Effector memory CD8-positive, alpha-beta T cell (primary cell): Measurements from ENCODE around the gene ATP2B2.

ENCODE experiments used
- ATAC-seq: fragments of 150-1000 bp; cut with Tn5 transposase; replicated peaks from 2 replicates; pipeline ENCODE4 v1.10.0; 2021; ENCODE audit warnings: mild to moderate bottlenecking, moderate library complexity
- DNase-seq, 3 experiments: peaks; one replicate each; pipeline ENCODE4 v3.0.0; 2021
- H3K27ac Mint-ChIP-seq, 2 donors: one replicate each; pipeline ENCODE4 v1.8.0; 2022; ENCODE audit warnings: mild to moderate bottlenecking in 2 of 2, mixed read lengths in 2 of 2, moderate library complexity in 2 of 2
- H3K27me3 Mint-ChIP-seq, 2 donors: one replicate each; pipeline ENCODE4 v1.8.0; 2022; ENCODE audit warnings: mixed read lengths in 2 of 2
- H3K36me3 Mint-ChIP-seq: one replicate; pipeline ENCODE4 v1.8.0; 2022; ENCODE audit warnings: mild to moderate bottlenecking, moderate library complexity, mixed read lengths; ENCODE audit not compliant: insufficient read depth
- H3K4me1 Mint-ChIP-seq, 2 donors: one replicate each; pipeline ENCODE4 v1.8.0; 2022; ENCODE audit warnings: low read depth in 2 of 2, mixed read lengths in 2 of 2
- H3K4me3 Mint-ChIP-seq, 2 donors: one replicate each; pipeline ENCODE4 v1.8.0; 2022; ENCODE audit warnings: mild to moderate bottlenecking in 2 of 2, mixed read lengths in 2 of 2, moderate library complexity in 2 of 2
- H3K9me3 Mint-ChIP-seq, 2 donors: one replicate each; pipeline ENCODE4 v1.8.0; 2022; ENCODE audit warnings: mixed read lengths in 2 of 2

The ATP2B2 gene

DNA sequence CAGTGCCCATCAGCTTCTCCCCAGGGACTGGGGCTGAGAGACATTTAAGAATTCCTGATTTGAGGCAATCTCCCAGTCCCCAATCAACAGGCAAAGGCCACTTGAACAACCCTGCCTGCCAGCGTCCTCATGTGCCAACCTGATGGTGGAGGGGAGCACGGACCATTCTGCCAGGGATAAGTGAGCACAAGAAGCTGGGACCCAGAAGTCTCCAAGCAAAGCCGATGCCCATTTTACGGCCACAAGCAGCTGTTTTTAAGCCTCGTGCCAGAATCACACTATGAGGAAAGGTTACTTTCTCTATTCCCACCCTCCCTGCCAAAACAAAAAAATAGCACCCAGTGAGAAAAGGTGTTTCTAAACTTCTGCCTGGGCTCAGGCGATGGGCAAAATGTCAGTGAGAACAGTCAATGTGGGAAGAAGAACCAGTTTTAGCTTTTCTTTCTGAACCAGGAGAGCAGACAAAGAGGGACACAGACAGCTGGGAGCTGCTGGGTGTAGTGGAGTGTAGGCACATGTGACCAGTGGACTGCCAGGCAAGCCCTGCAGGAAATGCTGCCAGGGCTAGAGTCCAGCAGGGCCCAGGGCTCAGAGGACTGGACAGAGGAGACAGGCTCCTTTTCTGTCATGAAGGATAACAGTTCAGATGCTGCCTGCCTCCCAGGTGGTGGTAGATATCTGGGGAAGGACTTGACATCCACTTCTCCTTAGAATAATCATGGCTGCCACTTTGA is 57.7 kb downstream of the ATP2B2 start:
- H3K4me3 Mint-ChIP-seq, result no peak overlapping the region
- no peak for ATAC-seq
- H3K27me3 Mint-ChIP-seq, result peaks cover 8 to 30% of the 10 kb centered on the region in 2 donors
- H3K36me3 Mint-ChIP-seq, result no peaks in the 10 kb centered on the region
- peaks cover 4 to 7% of the 10 kb centered on the region in 2 donors for H3K4me1 Mint-ChIP-seq
- no peaks in the 10 kb centered on the region for H3K9me3 Mint-ChIP-seq
- H3K27ac Mint-ChIP-seq, result no peak overlapping the region
- DNase-seq, result no peak

DNA sequence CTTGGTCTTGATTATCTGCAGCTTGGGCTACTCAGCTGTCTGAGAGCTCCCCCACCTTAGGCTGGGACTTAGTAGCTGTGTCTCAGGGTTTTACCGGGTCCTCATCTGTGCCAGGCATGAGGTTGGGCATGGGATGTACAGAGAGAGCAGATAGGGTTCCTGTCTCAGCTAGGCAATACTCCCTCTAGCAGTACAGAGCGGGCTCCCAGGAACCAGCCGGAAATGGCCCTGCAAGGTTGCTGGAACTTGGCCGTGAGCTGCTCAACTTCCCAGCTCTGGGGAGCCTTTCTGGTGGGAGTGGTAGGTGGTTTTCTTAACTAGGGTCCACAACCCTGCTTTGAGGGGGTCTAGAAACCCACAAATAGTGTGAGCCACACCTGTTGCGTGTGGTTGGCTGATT is 58.3 kb downstream of the ATP2B2 start:
- H3K4me3 Mint-ChIP-seq, result no peak overlapping the region
- ATAC-seq (no peak), DNase-seq (no peak)
- H3K27me3 Mint-ChIP-seq, result peaks cover 8 to 30% of the 10 kb centered on the region in 2 donors
- no peaks in the 10 kb centered on the region for H3K9me3 Mint-ChIP-seq
- H3K27ac Mint-ChIP-seq, result no peak overlapping the region
- no peaks in the 10 kb centered on the region for H3K36me3 Mint-ChIP-seq
- peaks cover 4 to 7% of the 10 kb centered on the region in 2 donors for H3K4me1 Mint-ChIP-seq

DNA sequence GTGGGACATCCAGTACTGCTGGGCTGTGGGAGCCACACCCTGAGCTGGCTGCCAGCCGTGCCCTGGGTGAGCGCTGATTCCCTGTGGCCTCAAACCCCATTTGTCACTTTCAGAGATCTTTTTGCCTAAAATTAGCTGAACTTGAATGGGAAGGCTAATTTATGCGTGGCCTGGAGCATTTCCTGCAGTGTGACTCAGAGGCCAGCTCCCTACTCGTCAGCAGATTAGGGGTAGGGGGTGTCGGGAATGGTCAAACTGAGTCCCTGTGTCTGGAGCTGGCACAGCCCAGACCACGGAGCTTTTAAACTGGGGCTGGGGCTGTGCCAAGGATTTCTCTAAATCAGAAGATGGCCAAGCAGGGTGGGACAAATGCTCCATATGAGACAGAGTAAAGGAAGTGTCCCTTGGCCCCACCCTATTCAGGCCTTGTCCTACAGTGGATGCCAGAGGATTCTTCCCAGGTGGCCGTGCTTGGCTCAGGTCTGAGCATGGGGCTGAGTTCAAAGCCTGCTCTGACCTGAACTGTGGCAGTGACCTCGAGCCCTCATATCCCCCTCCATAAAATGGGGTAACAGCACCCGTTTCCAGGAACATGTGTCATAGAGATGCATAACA is 59.7 kb downstream of the ATP2B2 start:
- DNase-seq (no peak), ATAC-seq (no peak)
- Mint-ChIP-seq H3K36me3 (no peaks in the 10 kb centered on the region), H3K27me3 (peaks cover 8 to 21% of the 10 kb centered on the region in 2 donors), H3K27ac (peak overlapping the region in 1 of 2 donors; percentile 50), H3K4me3 (no peak overlapping the region), H3K4me1 (peaks cover 4 to 7% of the 10 kb centered on the region in 2 donors), H3K9me3 (no peaks in the 10 kb centered on the region)

- Mint-ChIP-seq H3K4me3 (peak overlapping the region; percentile 17 to 21), H3K4me1 (peaks cover 4 to 7% of the 10 kb centered on the region in 2 donors), H3K36me3 (no peaks in the 10 kb centered on the region), H3K27me3 (peaks cover 0 to 9% of the 10 kb centered on the region in 2 donors), H3K9me3 (no peaks in the 10 kb centered on the region), H3K27ac (peak overlapping the region in 1 of 2 donors; percentile 2)
- ATAC-seq (peak; percentile 27), DNase-seq (no peak)
Observed at GRCh38 chr3:10444511-10444910, 60.9 kb downstream of the ATP2B2 start.

- Mint-ChIP-seq H3K36me3 (no peaks in the 10 kb centered on the region), H3K27ac (peak overlapping the region in 1 of 2 donors; percentile 2), H3K27me3 (peaks cover 0 to 9% of the 10 kb centered on the region in 2 donors), H3K4me3 (peak overlapping the region in 1 of 2 donors; percentile 21), H3K4me1 (peaks cover 4 to 7% of the 10 kb centered on the region in 2 donors), H3K9me3 (no peaks in the 10 kb centered on the region)
- ATAC-seq, result no peak
- no peak for DNase-seq
Observed at GRCh38 chr3:10444110-10444429, 61.3 kb downstream of the ATP2B2 start.

- Mint-ChIP-seq H3K4me1 (peaks cover 5 to 7% of the 10 kb centered on the region in 2 donors), H3K27me3 (peaks cover 0 to 9% of the 10 kb centered on the region in 2 donors), H3K9me3 (no peaks in the 10 kb centered on the region), H3K36me3 (no peaks in the 10 kb centered on the region), H3K27ac (peak overlapping the region in 1 of 2 donors; percentile 2), H3K4me3 (no peak overlapping the region)
- no peak for ATAC-seq
- no peak for DNase-seq
Observed at GRCh38 chr3:10443272-10444109, 61.9 kb downstream of the ATP2B2 start.

- Mint-ChIP-seq H3K27me3 (peaks cover 0 to 9% of the 10 kb centered on the region in 2 donors), H3K4me3 (no peak overlapping the region), H3K4me1 (peaks cover 15 to 16% of the 10 kb centered on the region in 2 donors), H3K9me3 (no peaks in the 10 kb centered on the region), H3K27ac (no peak overlapping the region), H3K36me3 (no peaks in the 10 kb centered on the region)
- no peak for ATAC-seq
- no peak for DNase-seq
Observed at GRCh38 chr3:10442151-10442795, 63.1 kb downstream of the ATP2B2 start.

GRCh38 chr3:10440684-10441083 is 64.7 kb downstream of the ATP2B2 start:
- Mint-ChIP-seq H3K4me1 (peaks cover 24 to 28% of the 10 kb centered on the region in 2 donors), H3K9me3 (no peaks in the 10 kb centered on the region)

DNA sequence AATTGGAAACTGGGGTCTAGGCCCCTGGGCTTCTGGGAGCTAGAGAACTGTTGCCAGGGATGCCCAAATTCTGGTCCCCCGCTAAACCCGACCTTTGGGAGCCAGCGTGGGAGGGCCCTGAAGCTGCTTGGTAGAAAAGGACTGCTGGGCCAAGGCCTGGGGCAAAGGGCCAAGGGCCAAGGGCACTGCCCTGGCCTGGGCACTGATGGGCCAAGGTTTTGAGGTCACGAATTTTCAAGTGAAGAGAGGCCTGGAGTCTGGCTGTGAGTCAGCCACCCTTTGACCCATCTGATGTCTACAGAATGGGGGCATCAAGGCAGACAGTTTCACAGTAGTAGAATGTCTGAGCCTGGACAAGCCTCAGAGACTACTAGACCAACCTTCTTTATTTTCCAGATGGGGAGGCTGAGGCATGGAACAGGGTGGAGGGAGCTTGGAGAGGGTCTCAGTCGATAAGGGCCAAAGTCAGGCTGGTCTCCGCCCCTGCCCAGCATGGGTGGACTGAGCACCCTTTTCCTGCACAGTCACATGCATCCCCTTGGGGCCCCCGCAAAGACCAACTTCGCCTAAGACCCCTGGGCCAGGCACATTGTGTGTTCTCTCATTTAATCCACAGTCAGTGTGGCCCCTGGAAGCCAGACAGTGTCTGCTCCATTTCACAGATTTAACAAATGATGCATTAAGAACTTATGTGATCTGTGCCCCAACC is 66.3 kb downstream of the ATP2B2 start:
- no peak for ATAC-seq

More at GRCh38 chr3:10440684-10441083, 64.7 kb downstream of the ATP2B2 start:
- H3K27me3 Mint-ChIP-seq, result peaks cover 0 to 9% of the 10 kb centered on the region in 2 donors
- ATAC-seq, result no peak
- no peaks in the 10 kb centered on the region for H3K36me3 Mint-ChIP-seq
- no peak overlapping the region for H3K4me3 Mint-ChIP-seq
- H3K27ac Mint-ChIP-seq, result peak overlapping the region; percentile 35 to 36
- no peak for DNase-seq

GRCh38 chr3:10437995-10438901 is 67.1 kb downstream of the ATP2B2 start:
- no peaks in the 10 kb centered on the region for H3K27me3 Mint-ChIP-seq
- H3K36me3 Mint-ChIP-seq, result no peaks in the 10 kb centered on the region
- ATAC-seq (no peak), DNase-seq (no peak)
- peaks cover 21 to 24% of the 10 kb centered on the region in 2 donors for H3K4me1 Mint-ChIP-seq
- no peak overlapping the region for H3K4me3 Mint-ChIP-seq
- H3K9me3 Mint-ChIP-seq, result no peaks in the 10 kb centered on the region
- peak overlapping the region; percentile 72 to 90 for H3K27ac Mint-ChIP-seq

More for the DNA sequence above, 66.3 kb downstream of the ATP2B2 start:
- Mint-ChIP-seq H3K27ac (peak overlapping the region; percentile 72 to 90), H3K9me3 (no peaks in the 10 kb centered on the region), H3K4me3 (no peak overlapping the region), H3K36me3 (no peaks in the 10 kb centered on the region), H3K4me1 (peaks cover 21 to 23% of the 10 kb centered on the region in 2 donors), H3K27me3 (peaks cover 0 to 1% of the 10 kb centered on the region in 2 donors)
- no peak for DNase-seq

- Mint-ChIP-seq H3K27ac (peak overlapping the region; percentile 72 to 90), H3K4me1 (peaks cover 21 to 24% of the 10 kb centered on the region in 2 donors), H3K27me3 (no peaks in the 10 kb centered on the region), H3K4me3 (peak overlapping the region; percentile 22 to 48), H3K36me3 (no peaks in the 10 kb centered on the region), H3K9me3 (no peaks in the 10 kb centered on the region)
- DNase-seq, result peak; percentile 49 to 66 (median 56)
- ATAC-seq, result peak; percentile 97
Observed at GRCh38 chr3:10437272-10437994, 68.0 kb downstream of the ATP2B2 start.
